Amniotic epithelial cell (primary cell): ENCODE data around the gene NT5DC1.

Source experiments
- DNase-seq: peaks from one replicate; pipeline ENCODE4 v3.0.0-alpha.2; 2010; ENCODE audit warnings: low read depth

Gene NT5DC1

GRCh38 chr6:116244284-116244683 lies 143.6 kb downstream of the NT5DC1 start:
- DNase-seq = no peak

DNA sequence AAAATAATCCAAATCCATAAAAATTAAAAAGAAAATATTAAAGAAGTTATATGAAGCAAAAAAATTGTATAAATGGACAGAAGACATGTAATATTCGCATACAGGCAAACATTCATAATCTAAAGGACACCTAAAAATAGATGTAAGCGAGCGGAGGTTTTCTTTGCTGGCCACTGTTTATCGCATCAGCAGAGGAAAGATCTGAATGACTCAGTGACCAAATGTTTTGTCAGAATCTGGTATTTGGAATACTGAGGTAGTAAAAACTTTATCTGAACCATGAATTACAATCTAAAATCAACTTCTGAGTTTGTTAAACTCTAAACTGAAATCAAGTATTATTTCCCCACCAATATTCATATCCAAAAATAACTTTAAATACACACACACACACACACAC lies 145.4 kb downstream of the NT5DC1 start:
- peak; percentile 78 for DNase-seq

- DNase-seq = no peak
Observed at GRCh38 chr6:116247285-116247684, 146.6 kb downstream of the NT5DC1 start.

- DNase-seq = no peak
Observed at GRCh38 chr6:116248577-116248976, 147.9 kb downstream of the NT5DC1 start.

DNA sequence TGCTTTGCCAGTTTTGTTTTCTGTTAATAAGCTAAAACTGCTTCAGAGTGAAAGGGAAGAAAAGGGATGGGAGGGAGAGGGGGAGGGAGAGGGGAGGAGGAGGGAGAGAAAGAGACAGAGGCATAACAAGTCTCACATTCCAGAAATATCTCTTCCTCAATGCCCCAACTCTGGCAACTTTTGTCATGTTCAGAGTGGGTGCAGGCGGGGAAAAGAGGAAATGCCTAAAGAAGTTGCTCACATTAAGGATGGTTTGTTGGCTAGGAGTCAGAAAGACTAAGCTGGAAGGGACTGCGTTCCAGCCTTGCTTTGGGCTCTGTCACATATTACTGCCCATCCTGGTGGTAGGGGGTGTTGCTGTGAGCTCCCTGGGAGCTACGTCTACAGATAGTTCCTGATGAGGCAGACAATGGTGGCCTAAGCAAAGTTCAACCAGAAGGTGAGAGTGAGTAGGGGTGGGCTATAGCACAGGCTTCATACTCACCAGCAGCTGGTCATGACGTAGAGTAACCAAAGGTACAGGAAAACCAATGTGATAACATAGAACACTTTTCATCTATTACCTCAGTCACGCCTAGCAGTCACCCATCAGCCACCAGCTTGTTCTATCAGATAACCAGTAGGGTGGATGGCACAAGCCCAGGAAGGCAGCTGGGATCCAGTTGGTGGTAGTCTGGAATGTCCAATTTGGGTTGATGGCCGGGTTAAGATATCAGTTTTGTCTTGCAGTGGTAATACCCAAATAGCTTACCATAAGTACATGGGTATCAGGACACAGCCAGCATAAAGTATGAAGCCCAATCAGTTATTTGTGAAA lies 151.1 kb downstream of the NT5DC1 start:
- DNase-seq = peak; percentile 58

- no peak for DNase-seq
Observed at GRCh38 chr6:116253188-116253504, 152.5 kb downstream of the NT5DC1 start.

GRCh38 chr6:116253505-116254296 lies 153.0 kb downstream of the NT5DC1 start, which contains the start of gene TSPYL4:
Gene TSPYL4, minus strand, starts transcription at chr6:116254075. Its CDS starts 67 bp downstream, at chr6:116254008.
- DNase-seq = peak; percentile 93

GRCh38 chr6:116254297-116255056 lies 153.8 kb downstream of the NT5DC1 start:
- DNase-seq = no peak

DNA sequence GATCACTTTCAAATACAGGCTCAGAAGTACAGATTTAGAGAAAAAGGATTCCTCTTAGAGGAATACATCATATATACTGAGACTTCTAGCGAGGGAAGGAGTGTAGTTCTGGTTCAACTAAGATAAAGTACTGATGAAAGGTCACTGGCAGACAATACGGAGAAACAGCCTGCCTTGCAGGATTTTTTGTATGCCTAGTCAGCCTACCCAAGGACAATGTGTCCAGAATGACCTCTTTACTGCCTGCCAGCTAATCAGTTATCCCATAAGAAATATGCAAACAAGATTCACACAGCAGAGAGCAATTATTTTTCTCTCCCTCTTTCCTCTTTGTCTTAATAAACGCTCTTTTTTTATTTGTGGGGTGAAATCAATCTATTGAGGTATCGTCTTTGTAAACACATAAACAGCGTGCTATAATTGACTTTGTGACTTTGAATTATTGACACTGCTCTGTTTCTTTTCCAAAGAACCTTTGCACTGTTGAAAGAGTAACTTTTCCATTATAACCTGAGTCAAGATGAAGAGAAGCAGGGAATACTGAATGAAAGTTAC lies 154.7 kb downstream of the NT5DC1 start:
- DNase-seq = peak; percentile 40

DNA sequence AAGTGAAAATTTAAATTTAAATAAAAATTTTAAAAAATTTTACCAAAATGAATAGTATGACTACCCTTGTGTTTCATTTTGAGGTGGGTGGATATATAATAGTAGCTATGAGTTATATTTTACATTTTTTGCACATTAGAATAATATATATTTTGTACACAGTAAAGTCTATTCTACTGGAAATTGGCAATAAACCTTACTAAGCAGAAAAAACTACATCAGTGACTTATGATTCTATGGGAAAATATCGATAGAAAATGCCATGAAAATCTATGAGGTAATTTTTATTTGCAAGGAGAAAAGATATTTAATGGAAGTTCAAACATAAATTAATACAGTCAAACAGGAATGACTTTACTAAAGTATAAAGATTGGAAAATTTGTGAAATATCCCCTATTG lies 156.0 kb downstream of the NT5DC1 start:
- DNase-seq = no peak

GRCh38 chr6:116258520-116258919 lies 157.9 kb downstream of the NT5DC1 start:
- no peak for DNase-seq

GRCh38 chr6:116263353-116263752 lies 162.7 kb downstream of the NT5DC1 start:
- no peak for DNase-seq

GRCh38 chr6:116265041-116265829 lies 164.6 kb downstream of the NT5DC1 start:
- DNase-seq = no peak

GRCh38 chr6:116266803-116267202 lies 166.2 kb downstream of the NT5DC1 start:
- DNase-seq = no peak

- DNase-seq = no peak
Observed at GRCh38 chr6:116267836-116268588, 167.4 kb downstream of the NT5DC1 start.

GRCh38 chr6:116268589-116269293 lies 168.1 kb downstream of the NT5DC1 start:
- peak; percentile 76 for DNase-seq

DNA sequence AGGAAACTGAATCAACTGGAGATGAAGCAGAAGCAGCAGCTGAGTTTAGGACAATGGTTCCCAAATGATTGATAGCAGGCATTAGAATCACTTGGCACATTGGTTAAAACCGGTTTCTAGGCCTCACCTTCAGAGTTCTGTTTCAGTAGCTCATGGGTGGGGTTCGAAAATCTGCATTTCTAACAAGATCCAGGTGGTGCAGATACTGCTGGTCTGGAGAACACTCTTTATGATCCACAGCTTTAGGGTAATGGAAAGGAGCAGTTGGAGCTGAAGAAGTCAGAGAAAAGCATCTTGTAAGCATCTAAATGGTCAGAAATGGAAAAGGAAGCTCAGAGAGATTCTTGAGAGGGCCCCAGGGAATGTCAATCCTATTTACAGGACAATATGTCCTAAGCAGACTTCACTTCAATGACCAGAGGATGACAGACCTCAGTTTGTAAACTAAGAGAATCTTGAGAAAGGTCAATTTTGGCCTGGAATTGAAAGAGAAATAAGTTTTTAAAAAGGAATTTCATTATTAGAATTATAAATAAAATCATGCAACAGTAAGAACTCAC lies 170.6 kb downstream of the NT5DC1 start:
- no peak for DNase-seq

DNA sequence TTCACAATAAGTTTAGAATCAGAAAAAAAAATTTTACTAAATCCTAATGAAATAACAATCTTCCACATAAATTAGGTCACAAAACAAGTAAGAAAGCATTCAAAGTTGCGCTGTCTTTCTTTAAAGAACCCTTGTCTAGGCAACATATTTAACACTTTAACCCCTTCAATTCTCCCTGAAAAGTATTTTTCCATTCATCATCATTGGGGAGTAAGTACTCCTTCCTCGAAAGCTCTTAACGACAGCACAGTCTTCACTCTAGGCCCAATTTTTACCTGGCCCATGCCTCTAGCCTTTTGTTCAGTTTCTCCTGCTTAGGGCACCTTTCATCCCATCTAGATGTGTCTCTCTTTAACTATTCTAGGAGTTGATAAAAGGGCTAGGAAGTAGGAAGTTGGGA lies 176.5 kb downstream of the NT5DC1 start:
- DNase-seq = no peak

DNA sequence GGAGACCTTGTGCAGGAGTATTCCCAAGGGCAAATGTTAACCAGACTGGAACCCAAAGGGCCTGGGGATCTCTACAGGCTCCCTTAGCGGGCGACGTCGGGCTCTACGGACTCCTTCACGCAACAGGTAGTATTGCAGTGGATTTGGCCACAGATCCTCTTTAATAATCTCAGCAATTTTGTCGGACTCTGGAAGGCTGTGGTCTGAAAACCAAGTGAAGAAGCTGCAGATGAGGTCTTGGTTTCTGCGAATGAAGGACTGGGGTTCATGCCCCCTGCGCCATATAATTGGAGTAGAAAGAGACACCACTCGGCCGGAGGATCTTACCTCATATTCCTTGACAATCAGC lies 177.8 kb downstream of the NT5DC1 start:
- DNase-seq = no peak

DNA sequence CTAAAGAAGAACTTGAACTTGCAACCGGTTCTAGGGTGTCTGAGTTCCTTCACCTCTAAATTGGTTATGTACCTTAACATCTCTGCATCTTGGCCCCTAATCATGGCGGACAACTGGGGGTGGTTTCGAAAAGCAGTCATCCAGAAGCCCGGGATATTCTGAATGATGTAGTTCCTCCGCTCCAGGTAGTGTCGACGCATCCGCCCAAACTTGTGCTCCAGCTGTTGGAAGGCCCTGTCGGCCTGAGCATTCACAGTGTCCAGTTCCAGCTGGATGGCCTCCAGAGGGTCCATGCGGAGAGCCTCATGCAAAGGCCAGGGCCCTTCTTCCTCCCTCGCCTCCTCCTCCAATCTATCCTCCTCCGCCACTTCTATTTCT lies 178.2 kb downstream of the NT5DC1 start:
- no peak for DNase-seq
